Activated CD8-positive, alpha-beta memory T cell treated with anti-CD3 and anti-CD28 coated beads for 24 hours (primary cell): ENCODE data around the gene SBNO1.
A peak's percentile ranks its signal among the peaks of the same experiment; 100 is the strongest.

Source experiments
- DNase-seq: peaks from one replicate; pipeline ENCODE4 v3.0.0-alpha.2; 2020

Gene SBNO1

DNA sequence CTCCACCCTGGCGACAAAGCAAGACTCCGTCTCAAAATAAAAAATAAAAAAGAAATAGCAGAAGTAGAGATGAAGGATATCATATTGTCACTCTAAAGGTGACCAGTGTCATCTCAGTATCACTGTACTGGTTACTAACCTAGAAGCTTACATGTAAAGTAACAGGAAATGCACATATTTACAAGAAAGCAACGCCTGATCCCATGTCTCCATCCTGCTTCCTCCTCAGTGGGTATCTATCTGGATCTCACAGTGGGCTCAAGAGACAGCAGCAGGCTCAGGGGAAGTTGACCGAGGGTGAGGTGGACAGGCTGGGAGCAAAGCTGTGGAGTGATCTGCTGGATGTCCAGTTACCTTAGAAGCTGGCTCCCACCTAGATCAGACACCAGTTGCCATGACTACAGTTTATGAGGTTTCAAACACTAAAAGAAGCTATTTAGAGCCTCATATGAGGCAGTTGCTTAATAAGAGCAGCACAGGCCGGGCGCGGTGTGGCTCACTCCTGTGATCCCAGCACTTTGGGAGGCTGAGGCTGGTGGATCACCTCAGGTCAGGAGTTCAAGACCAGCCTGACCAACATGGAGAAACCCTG lies 120.9 kb downstream of the SBNO1 start:
- DNase-seq, result peak; percentile 50

DNA sequence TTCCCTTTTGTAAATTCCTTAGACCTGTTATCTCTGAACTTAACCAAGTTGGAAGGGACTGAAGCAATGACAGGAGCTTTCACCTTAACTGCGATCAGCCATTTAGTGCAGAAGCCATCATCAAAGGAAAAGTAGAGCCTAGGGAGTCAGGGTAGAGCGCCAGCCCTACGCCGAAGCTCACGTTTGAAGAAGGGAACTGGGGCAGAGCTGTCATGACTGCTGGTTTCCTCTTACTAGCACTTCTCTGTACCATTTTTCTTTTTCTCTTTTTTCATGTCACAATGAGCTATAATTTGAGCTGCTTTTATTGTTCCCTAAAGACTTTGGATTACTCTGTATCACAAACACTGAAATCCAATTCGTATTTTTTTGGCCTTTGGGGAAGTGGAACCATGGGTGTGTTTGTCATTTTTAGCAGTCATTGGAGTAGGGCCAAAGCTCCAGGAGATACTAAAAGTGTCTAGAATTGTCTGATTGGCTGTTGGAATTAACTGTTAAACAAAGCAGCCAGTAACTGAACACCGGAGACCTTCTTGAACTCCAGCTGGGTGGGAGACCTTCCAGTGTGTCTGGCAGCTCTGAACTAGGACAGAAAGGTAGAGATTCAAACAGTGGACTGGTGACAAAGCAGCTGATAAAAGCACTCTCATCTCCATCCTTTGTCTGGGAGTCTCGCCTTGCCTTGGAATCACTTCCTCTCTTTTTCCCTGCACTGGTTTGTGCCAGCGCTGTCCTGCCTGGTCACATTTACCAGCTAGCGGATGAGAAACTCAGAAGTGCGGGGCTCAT lies 122.3 kb downstream of the SBNO1 start:
- DNase-seq, result peak; percentile 44
